WERI-Rb-1 (cell line): ENCODE data around the gene RYR2.

Source experiments
- DNase-seq: peaks from one replicate; pipeline ENCODE4 v3.0.0-alpha.2; 2020
- H3K27ac ChIP-seq: fragments of 250-450 bp; sonication (Bioruptor Pico); 2 replicates; pipeline ENCODE4 v1.5.1; 2020; ENCODE audit warnings: mild to moderate bottlenecking, moderate library complexity
- H3K27me3 ChIP-seq: fragments of 250-450 bp; sonication (Bioruptor Pico); 2 replicates; pipeline ENCODE4 v1.5.1; 2021; ENCODE audit warnings: mild to moderate bottlenecking, low read depth, moderate library complexity; ENCODE audit not compliant: insufficient read depth, severe bottlenecking
- H3K36me3 ChIP-seq: fragments of 250-450 bp; sonication (Bioruptor Pico); 2 replicates; pipeline ENCODE4 v1.5.1; 2020; ENCODE audit warnings: mild to moderate bottlenecking, moderate library complexity
- H3K4me3 ChIP-seq: 2 replicates; pipeline ENCODE4 v1.5.1; 2011; ENCODE audit warnings: low read depth, mild to moderate bottlenecking, control low read depth, low read length
- H3K9me3 ChIP-seq: fragments of 250-450 bp; sonication (Bioruptor Pico); 2 replicates; pipeline ENCODE4 v1.5.1; 2021; ENCODE audit warnings: mild to moderate bottlenecking, moderate library complexity; ENCODE audit not compliant: severe bottlenecking
- CTCF ChIP-seq: IDR thresholded peaks from 2 replicates; pipeline ENCODE4 v1.5.1; 2011; ENCODE audit warnings: low read depth, mild to moderate bottlenecking, control low read depth, inconsistent platforms, low read length

The RYR2 gene

DNA sequence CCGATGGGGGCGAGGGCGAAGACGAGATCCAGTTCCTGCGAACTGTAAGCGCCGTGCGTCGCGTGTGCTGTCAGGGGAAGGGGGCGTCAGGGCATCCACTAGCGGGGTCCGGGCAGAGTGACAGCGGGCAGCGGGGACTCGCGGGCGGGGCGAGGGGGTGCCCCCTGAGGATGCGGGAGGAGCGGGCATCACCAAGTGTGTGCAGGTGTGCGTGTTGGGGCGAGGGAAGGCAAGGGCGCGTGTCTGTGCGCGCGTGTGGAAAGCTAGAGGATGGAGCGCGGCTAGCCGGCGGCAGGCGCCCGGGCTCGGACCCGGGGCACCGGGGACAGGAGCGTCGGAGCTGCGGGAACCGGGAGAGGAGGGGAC is 525 bp downstream of the RYR2 start:
- Histone ChIP-seq H3K27me3 (peaks cover 12% of the 10 kb centered on the region), H3K27ac (no peak overlapping the region), H3K9me3 (no peaks in the 10 kb centered on the region), H3K4me3 (peak overlapping the region; percentile 73), H3K36me3 (no peaks in the 10 kb centered on the region)
- DNase-seq, result peak; percentile 31
- no peak for TF ChIP-seq CTCF

DNA sequence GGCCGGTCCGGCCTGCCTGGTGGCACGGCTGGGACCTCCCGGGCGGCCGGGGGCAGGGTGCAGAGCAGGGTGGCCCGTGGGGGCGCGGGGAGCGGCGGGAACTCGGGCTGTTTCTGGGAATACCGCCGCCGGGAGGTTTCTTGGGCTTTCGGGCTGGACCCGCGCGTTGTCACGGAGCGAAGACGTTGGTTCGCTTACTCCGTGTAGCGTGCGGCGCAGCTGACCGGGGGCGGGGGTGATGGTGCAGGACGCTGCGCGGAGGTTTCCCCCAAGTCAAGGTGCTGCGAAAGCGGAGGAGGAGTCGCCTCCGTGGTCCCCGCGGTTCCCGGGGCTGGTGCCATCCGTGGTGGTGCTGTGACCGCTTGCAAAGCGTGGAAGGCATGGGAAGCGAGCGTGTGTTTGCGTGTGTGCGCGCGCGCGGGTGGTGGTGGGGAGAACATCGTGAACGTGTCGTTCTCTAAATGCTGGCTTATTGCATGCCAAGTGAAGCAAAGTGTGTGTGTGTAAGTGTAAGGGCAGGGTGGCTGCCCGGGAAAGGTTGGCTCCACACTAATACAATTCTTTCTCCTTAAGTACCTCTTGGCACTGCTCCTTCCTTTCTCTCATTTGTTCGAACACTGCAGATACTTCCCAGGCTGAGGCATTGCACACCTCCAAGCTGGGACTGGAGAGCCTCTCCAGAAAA is 1.1 kb downstream of the RYR2 start:
- H3K36me3 ChIP-seq, result no peaks in the 10 kb centered on the region
- DNase-seq, result peak; percentile 42
- peaks cover 12% of the 10 kb centered on the region for H3K27me3 ChIP-seq
- no peaks in the 10 kb centered on the region for H3K9me3 ChIP-seq
- H3K4me3 ChIP-seq, result peak overlapping the region; percentile 73
- no peak overlapping the region for H3K27ac ChIP-seq
- no peak for TF ChIP-seq CTCF

- no peak overlapping the region for H3K27ac ChIP-seq
- DNase-seq, result peak; percentile 33
- TF ChIP-seq CTCF, result no peak
- H3K4me3 ChIP-seq, result no peak overlapping the region
- H3K36me3 ChIP-seq, result no peaks in the 10 kb centered on the region
- H3K27me3 ChIP-seq, result peaks cover 12% of the 10 kb centered on the region
- H3K9me3 ChIP-seq, result no peaks in the 10 kb centered on the region
Measured at GRCh38 chr1:237043846-237044636, 2.1 kb downstream of the RYR2 start.

GRCh38 chr1:237045278-237046016 is 3.5 kb downstream of the RYR2 start:
- DNase-seq, result no peak
- no peaks in the 10 kb centered on the region for H3K9me3 ChIP-seq
- no peak overlapping the region for H3K27ac ChIP-seq
- peaks cover 12% of the 10 kb centered on the region for H3K27me3 ChIP-seq
- no peak overlapping the region for H3K4me3 ChIP-seq
- peak; percentile 23; the same call in 1 of the 2 replicates for TF ChIP-seq CTCF
- no peaks in the 10 kb centered on the region for H3K36me3 ChIP-seq

GRCh38 chr1:237048803-237049202 is 6.8 kb downstream of the RYR2 start:
- no peak for DNase-seq
- no peak for TF ChIP-seq CTCF
- H3K36me3 ChIP-seq, result no peaks in the 10 kb centered on the region

More at GRCh38 chr1:237048803-237049202, 6.8 kb downstream of the RYR2 start:
- Histone ChIP-seq H3K27ac (no peak overlapping the region), H3K4me3 (no peak overlapping the region), H3K9me3 (no peaks in the 10 kb centered on the region), H3K27me3 (peaks cover under 1% of the 10 kb centered on the region)
